Loucy (cell line): Measurements from ENCODE around the gene HOPX.

Source experiments
- H2AFZ ChIP-seq: fragments of 200-600 bp; sonication (generic); 2 replicates; pipeline ENCODE4 v1.6.0; 2016; ENCODE audit warnings: antibody characterized with exemption, mild to moderate bottlenecking, low read length, moderate library complexity
- H3F3A ChIP-seq: fragments of 200-600 bp; 2 replicates; pipeline ENCODE4 v1.6.0; 2016; ENCODE audit warnings: antibody characterized with exemption, low read depth, mild to moderate bottlenecking
- H3K27me3 ChIP-seq: fragments of 200-600 bp; sonication (generic); 2 replicates; pipeline ENCODE4 v1.6.1; 2014; ENCODE audit warnings: low read length, mild to moderate bottlenecking; ENCODE audit not compliant: insufficient read depth, poor library complexity, severe bottlenecking
- H3K36me3 ChIP-seq: fragments of 200-600 bp; sonication (generic); 2 replicates; pipeline ENCODE4 v1.6.1; 2016; ENCODE audit warnings: low read length; ENCODE audit not compliant: insufficient read depth
- H3K4me1 ChIP-seq: fragments of 200-600 bp; sonication (generic); 2 replicates; pipeline ENCODE4 v1.5.1; 2014; ENCODE audit warnings: low read length, mild to moderate bottlenecking; ENCODE audit not compliant: insufficient read depth, poor library complexity, severe bottlenecking
- H3K4me2 ChIP-seq: fragments of 200-600 bp; sonication (generic); 2 replicates; pipeline ENCODE4 v1.6.0; 2014; ENCODE audit warnings: antibody characterized with exemption, low read length, low read depth, mild to moderate bottlenecking; ENCODE audit not compliant: poor library complexity, severe bottlenecking
- H3K4me3 ChIP-seq: fragments of 200-600 bp; sonication (generic); 2 replicates; pipeline ENCODE4 v1.5.1; 2014; ENCODE audit warnings: low read length, mild to moderate bottlenecking, mixed read lengths; ENCODE audit not compliant: poor library complexity, severe bottlenecking
- H3K79me2 ChIP-seq: fragments of 200-600 bp; sonication (generic); 2 replicates; pipeline ENCODE4 v1.6.1; 2014; ENCODE audit warnings: low read length; ENCODE audit not compliant: insufficient read depth
- H3K9ac ChIP-seq: fragments of 200-600 bp; sonication (generic); 2 replicates; pipeline ENCODE4 v1.6.0; 2014; ENCODE audit warnings: mild to moderate bottlenecking, low read depth, low read length, moderate library complexity; ENCODE audit not compliant: poor library complexity, severe bottlenecking
- H3K9me2 ChIP-seq: fragments of 200-600 bp; sonication (generic); replicated peaks from 2 replicates; pipeline ENCODE4 v1.6.1; 2016; ENCODE audit warnings: low read depth, low read length, mixed read lengths
- H3K9me3 ChIP-seq: fragments of 200-600 bp; sonication (generic); 2 replicates; pipeline ENCODE4 v1.6.1; 2014; ENCODE audit warnings: mild to moderate bottlenecking, antibody characterized with exemption, low read length, low read depth; ENCODE audit not compliant: insufficient read depth
- H4K20me1 ChIP-seq: fragments of 200-600 bp; sonication (generic); 2 replicates; pipeline ENCODE4 v1.6.0; 2014; ENCODE audit warnings: antibody characterized with exemption, low read length, mild to moderate bottlenecking; ENCODE audit not compliant: insufficient read depth, poor library complexity, severe bottlenecking
- EZH2phosphoT487 ChIP-seq: fragments of 200-600 bp; IDR thresholded peaks from 2 replicates; pipeline ENCODE4 v1.6.1; 2018; ENCODE audit warnings: antibody characterized with exemption, mild to moderate bottlenecking, moderate library complexity, borderline replicate concordance
- TF ChIP-seq, protein P1 (sequence below): fragments of 200-600 bp; sonication (generic); conservative IDR thresholded peaks from 2 replicates; pipeline ENCODE4 v1.5.1; 2014; ENCODE audit warnings: mild to moderate bottlenecking, antibody characterized with exemption, low read length

Gene HOPX, protein sequence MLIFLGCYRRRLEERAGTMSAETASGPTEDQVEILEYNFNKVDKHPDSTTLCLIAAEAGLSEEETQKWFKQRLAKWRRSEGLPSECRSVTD

DNA sequence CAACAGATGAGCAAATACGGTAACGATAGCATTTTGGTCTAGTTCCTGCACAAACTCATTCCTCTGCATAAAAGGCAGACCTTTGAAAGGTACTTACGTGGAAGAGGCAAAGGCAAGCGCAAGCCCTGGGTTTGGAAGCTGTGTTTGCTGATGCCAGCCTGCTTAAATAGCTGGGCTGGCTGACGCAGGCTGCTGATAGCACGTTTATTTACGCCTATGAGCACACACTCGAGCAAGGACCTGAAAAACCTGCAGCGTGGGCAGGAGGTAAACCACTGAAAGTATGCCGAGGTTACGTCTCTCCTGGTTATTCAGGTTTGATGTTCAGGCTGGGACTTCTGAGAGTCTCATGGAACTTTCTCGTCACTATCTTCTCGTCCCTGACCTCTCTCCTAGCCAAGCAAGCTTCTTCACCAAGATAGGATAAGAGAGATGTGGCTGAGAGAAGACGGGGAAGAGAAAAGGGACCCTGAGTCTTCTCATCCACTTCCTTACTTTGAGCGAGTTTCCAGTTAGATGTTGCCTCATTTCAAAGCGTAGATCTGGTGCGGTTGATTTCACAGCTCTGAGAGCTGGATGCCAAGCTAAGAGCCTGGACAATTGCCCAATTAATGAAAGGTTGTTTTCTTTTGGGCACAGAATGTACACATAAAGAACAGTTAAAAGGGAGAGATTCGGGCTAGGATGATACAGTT, at the start of gene HOPX:
TSS of gene HOPX (minus strand) at position 139 of the 695 bp plus-strand sequence. CDS start 23,480 bp downstream, outside the sequence.
- TF ChIP-seq, protein P1, sequence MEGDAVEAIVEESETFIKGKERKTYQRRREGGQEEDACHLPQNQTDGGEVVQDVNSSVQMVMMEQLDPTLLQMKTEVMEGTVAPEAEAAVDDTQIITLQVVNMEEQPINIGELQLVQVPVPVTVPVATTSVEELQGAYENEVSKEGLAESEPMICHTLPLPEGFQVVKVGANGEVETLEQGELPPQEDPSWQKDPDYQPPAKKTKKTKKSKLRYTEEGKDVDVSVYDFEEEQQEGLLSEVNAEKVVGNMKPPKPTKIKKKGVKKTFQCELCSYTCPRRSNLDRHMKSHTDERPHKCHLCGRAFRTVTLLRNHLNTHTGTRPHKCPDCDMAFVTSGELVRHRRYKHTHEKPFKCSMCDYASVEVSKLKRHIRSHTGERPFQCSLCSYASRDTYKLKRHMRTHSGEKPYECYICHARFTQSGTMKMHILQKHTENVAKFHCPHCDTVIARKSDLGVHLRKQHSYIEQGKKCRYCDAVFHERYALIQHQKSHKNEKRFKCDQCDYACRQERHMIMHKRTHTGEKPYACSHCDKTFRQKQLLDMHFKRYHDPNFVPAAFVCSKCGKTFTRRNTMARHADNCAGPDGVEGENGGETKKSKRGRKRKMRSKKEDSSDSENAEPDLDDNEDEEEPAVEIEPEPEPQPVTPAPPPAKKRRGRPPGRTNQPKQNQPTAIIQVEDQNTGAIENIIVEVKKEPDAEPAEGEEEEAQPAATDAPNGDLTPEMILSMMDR: no peak
- TF ChIP-seq EZH2phosphoT487: no peak
- H4K20me1 ChIP-seq: no peaks in the 10 kb centered on the region
- no peaks in the 10 kb centered on the region for H3K9me3 ChIP-seq
- H3K27me3 ChIP-seq: no peaks in the 10 kb centered on the region
- no peaks in the 10 kb centered on the region for H3K4me1 ChIP-seq
- no peak within 1 kb of the TSS for H3K4me3 ChIP-seq
- H3K36me3 ChIP-seq: no peaks in the 10 kb centered on the region
- H3K4me2 ChIP-seq: no peak within 1 kb of the TSS
- H2AFZ ChIP-seq: no peak within 1 kb of the TSS
- H3K9me2 ChIP-seq: no peaks in the 10 kb centered on the region
- no peaks in the 10 kb centered on the region for H3K79me2 ChIP-seq
- no peaks in the 10 kb centered on the region for H3F3A ChIP-seq
- H3K9ac ChIP-seq: no peak within 1 kb of the TSS

DNA sequence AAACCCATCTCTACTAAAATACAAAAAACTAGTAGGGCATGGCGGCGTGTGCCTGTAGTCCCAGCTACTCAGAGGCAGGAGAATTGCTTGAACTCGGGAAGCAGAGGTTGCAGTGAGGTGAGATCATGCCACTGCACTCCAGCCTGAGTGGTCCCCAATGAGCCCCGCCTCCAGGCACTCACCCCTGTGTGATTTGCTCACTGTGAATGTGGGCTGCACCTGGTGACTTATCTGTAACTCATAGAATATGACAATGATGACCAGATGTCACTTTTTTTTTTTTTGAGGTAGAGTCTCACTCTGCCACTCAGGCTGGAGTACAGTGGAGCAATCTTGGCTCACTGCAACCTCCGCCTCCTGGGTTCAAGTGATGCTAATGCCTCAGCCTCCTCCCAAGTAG, 49.0 kb upstream of the HOPX start:
- Histone ChIP-seq H4K20me1 (no peaks in the 10 kb centered on the region), H2AFZ (no peak overlapping the region), H3K9me2 (no peaks in the 10 kb centered on the region), H3K79me2 (no peaks in the 10 kb centered on the region), H3K4me2 (no peak overlapping the region), H3K9ac (no peak overlapping the region), H3K36me3 (no peaks in the 10 kb centered on the region), H3F3A (no peaks in the 10 kb centered on the region), H3K4me1 (no peaks in the 10 kb centered on the region), H3K4me3 (no peak overlapping the region), H3K9me3 (no peaks in the 10 kb centered on the region), H3K27me3 (no peaks in the 10 kb centered on the region)
- TF ChIP-seq, protein P1: no peak
- TF ChIP-seq EZH2phosphoT487: no peak

DNA sequence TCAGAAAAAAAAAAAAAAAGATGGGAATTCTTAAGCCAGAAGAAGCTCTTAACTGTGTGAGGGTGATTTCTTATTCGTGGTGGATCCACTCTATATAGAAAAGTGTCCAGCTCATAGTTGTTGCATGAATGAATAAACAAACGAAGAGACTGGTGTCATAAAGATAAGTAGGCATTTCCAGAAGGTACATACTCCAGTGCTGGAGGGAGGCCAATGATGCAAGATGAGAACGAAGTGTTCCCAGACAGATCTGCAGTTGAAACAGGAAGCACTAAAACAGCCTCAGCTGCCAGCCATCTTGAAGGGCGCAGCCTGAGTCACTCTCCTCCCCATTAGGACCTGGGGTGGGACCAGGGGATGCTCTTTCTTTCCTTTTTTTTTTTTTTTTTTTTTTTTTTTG, 47.4 kb upstream of the HOPX start:
- Histone ChIP-seq H3K4me1 (no peaks in the 10 kb centered on the region), H3F3A (no peaks in the 10 kb centered on the region), H3K9me2 (no peaks in the 10 kb centered on the region), H3K4me2 (no peak overlapping the region), H3K9me3 (no peaks in the 10 kb centered on the region), H3K79me2 (no peaks in the 10 kb centered on the region), H3K4me3 (no peak overlapping the region), H3K36me3 (no peaks in the 10 kb centered on the region), H3K27me3 (no peaks in the 10 kb centered on the region), H2AFZ (no peak overlapping the region), H4K20me1 (no peaks in the 10 kb centered on the region), H3K9ac (no peak overlapping the region)
- no peak for TF ChIP-seq EZH2phosphoT487
- TF ChIP-seq, protein P1: no peak
